ENCODE measurements around the gene OR6B2. TPM values are rescaled to one million over a fixed set of nuclear protein-coding genes. Genes with fewer than 3 reads are reported as not detected.

OR6B2 gene
- total and polyA plus RNA-seq, 2 of the 4 experiments (the other 2 are of a cell fraction) = not detected

- intact Hi-C loops (cut with micrococcal nuclease) = no loop called here
- no peak overlapping the region for H4K5ac ChIP-seq (ENCODE audit: low read depth, low read length)
- no peaks in the 10 kb centered on the region for H3K79me1 ChIP-seq (ENCODE audit: low read depth in 1 of 2, low read length in 2 of 2)
- no peak overlapping the region for H2AK9ac ChIP-seq (replicated peaks; ENCODE audit: low read depth, low read length, poor library complexity)
- no peaks in the 10 kb centered on the region for H3K36me3 ChIP-seq (ENCODE audit: control insufficient read depth, insufficient read depth, low read length)
- H2BK120ac ChIP-seq (ENCODE audit: low read depth, low read length) = no peak overlapping the region
- ChIA-PET CTCF (no interaction called here), POLR2A (ENCODE audit: unreplicated experiment) (no interaction called here)
- H2AFZ ChIP-seq (replicated peaks; ENCODE audit: low read length, poor library complexity) = no peak overlapping the region
- no peak overlapping the region for H3K23ac ChIP-seq (ENCODE audit: low read depth, low read length)
- in situ Hi-C loops (cut with MboI; ENCODE audit: low sequenced_read_pairs) = no loop called here
- dilution Hi-C loops (cut with HindIII; ENCODE audit: low sequenced_read_pairs, unreplicated experiment) = no loop called here
- H4K8ac ChIP-seq (ENCODE audit: low read depth in 2 of 2, low read length in 2 of 2) = no peak overlapping the region
- no peak overlapping the region for H4K91ac ChIP-seq (ENCODE audit: insufficient read depth, low read depth, low read length)
- H3K9ac ChIP-seq (ENCODE audit: low read depth, low read length) = no peak overlapping the region
- H3K27me3 ChIP-seq (ENCODE audit: control insufficient read depth, insufficient read depth, low read length) = peaks cover 14% of the 10 kb centered on the region
- TF ChIP-seq MAFK (IDR thresholded peaks at IDR 0.05; ENCODE audit: low read depth, low read length) (no peak), RAD21 (IDR thresholded peaks at IDR 0.05; ENCODE audit: low read length) (no peak), RCOR1 (IDR thresholded peaks at IDR 0.05; ENCODE audit: insufficient replicate concordance, low read length) (no peak), USF2 (IDR thresholded peaks at IDR 0.05; ENCODE audit: low read depth, low read length) (no peak), MAZ (IDR thresholded peaks at IDR 0.05; ENCODE audit: borderline replicate concordance, low read depth, low read length) (no peak), ELK1 (IDR thresholded peaks at IDR 0.05; ENCODE audit: borderline replicate concordance, low read depth, low read length) (no peak), MXI1 (IDR thresholded peaks at IDR 0.05; ENCODE audit: borderline replicate concordance, low read depth, low read length) (no peak), BHLHE40 (IDR thresholded peaks at IDR 0.05; ENCODE audit: low read depth, low read length) (no peak), POLR2A (IDR thresholded peaks at IDR 0.05; ENCODE audit: low read depth, low read length) (no peak), CHD1 (IDR thresholded peaks at IDR 0.05; ENCODE audit: low read depth, low read length) (no peak), NFE2L2 (IDR thresholded peaks at IDR 0.05; ENCODE audit: low read depth, low read length) (no peak), RFX5 (IDR thresholded peaks at IDR 0.05; ENCODE audit: low read depth, low read length) (no peak), CEBPB (IDR thresholded peaks at IDR 0.05; ENCODE audit: low read depth, low read length) (no peak)
- no TSS peak for BruUV-seq (replicated peaks)
- ATAC-seq (ENCODE audit: low read depth) (no peak), DNase-seq (no peak)
- H3K18ac ChIP-seq (ENCODE audit: low read depth, low read length) = no peak overlapping the region
- no peak overlapping the region for H3K14ac ChIP-seq (replicated peaks; ENCODE audit: low read depth, low read length)
- no peaks in the 10 kb centered on the region for H3K4me1 ChIP-seq (ENCODE audit: control insufficient read depth, insufficient read depth, low read length)
- H2BK5ac ChIP-seq (ENCODE audit: low read depth, low read length, poor library complexity, severe bottlenecking) = no peak overlapping the region
- no peaks in the 10 kb centered on the region for H3K9me3 ChIP-seq (ENCODE audit: control insufficient read depth, insufficient read depth, low read length)
- H3K4ac ChIP-seq (ENCODE audit: low read depth, low read length) = no peak overlapping the region
- H4K20me1 ChIP-seq (ENCODE audit: insufficient read depth, low read length) = no peaks in the 10 kb centered on the region
- no peaks in the 10 kb centered on the region for H3K9me1 ChIP-seq (ENCODE audit: insufficient read depth, low read length)
- H3K4me3 ChIP-seq (ENCODE audit: insufficient read depth, low read depth, low read length) = no peak overlapping the region
- no peak overlapping the region for H2AK5ac ChIP-seq (ENCODE audit: low read depth, low read length)
- H2BK20ac ChIP-seq (ENCODE audit: low read depth, low read length) = no peak overlapping the region
- no peak overlapping the region for H2BK15ac ChIP-seq (ENCODE audit: low read depth, low read length)
- no peak overlapping the region for H3K27ac ChIP-seq (ENCODE audit: insufficient read depth, low read length)
- no peak overlapping the region for H3K4me2 ChIP-seq (ENCODE audit: low read depth, low read length)
- H3K56ac ChIP-seq (ENCODE audit: extremely low read depth, insufficient read depth, low read length) = no peak overlapping the region
These were observed 7.1 kb upstream of the OR6B2 start for GRCh38 chr2:240037358-240037757.
